Stimulated activated CD4-positive, alpha-beta T cell treated with anti-CD3 and anti-CD28 coated beads, Interleukin-12 subunit alpha, Interleukin-12 subunit beta, amount 100 ng/mL, for 4 hours (primary cell): ENCODE results near the gene ZNF562.

Source experiments
- DNase-seq: peaks from one replicate; pipeline ENCODE4 v3.0.0-alpha.2; 2020

The ZNF562 gene

GRCh38 chr19:9641810-9642209, 33.1 kb downstream of the ZNF562 start:
- no peak for DNase-seq

- DNase-seq = no peak
Observed at GRCh38 chr19:9640956-9641355, 33.9 kb downstream of the ZNF562 start.

GRCh38 chr19:9636018-9636417, 38.9 kb downstream of the ZNF562 start:
- DNase-seq = no peak

GRCh38 chr19:9627856-9628255, 47.0 kb downstream of the ZNF562 start:
- DNase-seq = no peak

- DNase-seq = no peak
Observed at GRCh38 chr19:9622531-9622930, 52.4 kb downstream of the ZNF562 start.

- DNase-seq = peak; percentile 84
Observed at GRCh38 chr19:9621156-9622037, 53.5 kb downstream of the ZNF562 start, which contains the start of gene ZNF561. TSS of gene ZNF561 (minus strand) at chr19:9621232. CDS start at chr19:9619456, 1,776 bp downstream.

GRCh38 chr19:9620842-9621155, 54.1 kb downstream of the ZNF562 start:
- no peak for DNase-seq

- no peak for DNase-seq
Observed at GRCh38 chr19:9615844-9616243, 59.1 kb downstream of the ZNF562 start.

- DNase-seq = no peak
Observed at GRCh38 chr19:9610484-9611113, 64.3 kb downstream of the ZNF562 start.

- no peak for DNase-seq
Observed at GRCh38 chr19:9608912-9609311, 66.0 kb downstream of the ZNF562 start.

- DNase-seq = no peak
Observed at GRCh38 chr19:9597027-9597426, 77.9 kb downstream of the ZNF562 start.
